ENCODE measurements around the gene DUS1L. TPM values are rescaled to one million over a fixed set of nuclear protein-coding genes. Genes with fewer than 3 reads are reported as not detected.

The DUS1L gene
- total RNA-seq, 1 donor from 2014 or later, result 64.0 TPM

DNA sequence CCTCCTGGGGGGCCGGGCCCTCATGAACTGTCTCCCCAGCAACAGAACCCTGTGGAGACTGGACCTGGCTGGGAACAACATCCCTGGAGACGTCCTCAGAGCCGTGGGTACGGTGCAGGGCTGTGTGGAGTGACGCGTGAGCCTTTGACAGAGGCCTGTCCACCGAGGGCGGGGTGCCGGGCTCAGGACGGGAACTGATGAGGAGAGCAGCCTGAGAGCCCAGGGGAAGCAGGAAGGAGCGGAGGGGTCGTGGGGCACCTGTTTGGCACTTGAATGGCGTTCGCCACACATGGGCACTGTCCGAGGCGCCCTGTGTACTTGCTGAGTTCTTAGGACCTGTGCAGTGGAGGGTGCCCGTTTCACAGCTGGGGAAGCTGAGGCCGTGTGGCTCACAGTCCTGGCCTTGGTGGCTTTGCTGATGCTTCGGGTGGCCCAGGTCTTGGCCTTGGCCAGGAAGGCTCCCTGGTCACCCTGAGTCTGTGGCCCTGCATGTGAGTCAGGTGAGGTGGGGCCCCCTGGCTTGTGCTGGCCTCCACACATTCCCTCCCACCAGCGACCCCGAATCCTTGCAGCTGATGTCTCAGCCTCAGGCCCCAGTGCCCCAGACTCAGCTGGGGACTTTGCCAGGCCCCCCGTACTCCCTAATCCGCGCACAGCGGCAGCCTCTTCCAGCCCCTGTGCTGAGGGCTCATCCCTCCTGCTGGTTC, 40.0 kb downstream of the DUS1L start:
- no peak overlapping the region for H3K4me3 Mint-ChIP-seq (ENCODE audit: unreplicated experiment)
- no peak overlapping the region for H3K27ac Mint-ChIP-seq (ENCODE audit: unreplicated experiment)
- H3K27me3 Mint-ChIP-seq (ENCODE audit: low read depth), result no peaks in the 10 kb centered on the region
- H3K4me1 Mint-ChIP-seq (ENCODE audit: low read depth), result peaks cover 22% of the 10 kb centered on the region
- DNase-seq (ENCODE audit: low spot score), result no peak
- TF ChIP-seq, protein P1, sequence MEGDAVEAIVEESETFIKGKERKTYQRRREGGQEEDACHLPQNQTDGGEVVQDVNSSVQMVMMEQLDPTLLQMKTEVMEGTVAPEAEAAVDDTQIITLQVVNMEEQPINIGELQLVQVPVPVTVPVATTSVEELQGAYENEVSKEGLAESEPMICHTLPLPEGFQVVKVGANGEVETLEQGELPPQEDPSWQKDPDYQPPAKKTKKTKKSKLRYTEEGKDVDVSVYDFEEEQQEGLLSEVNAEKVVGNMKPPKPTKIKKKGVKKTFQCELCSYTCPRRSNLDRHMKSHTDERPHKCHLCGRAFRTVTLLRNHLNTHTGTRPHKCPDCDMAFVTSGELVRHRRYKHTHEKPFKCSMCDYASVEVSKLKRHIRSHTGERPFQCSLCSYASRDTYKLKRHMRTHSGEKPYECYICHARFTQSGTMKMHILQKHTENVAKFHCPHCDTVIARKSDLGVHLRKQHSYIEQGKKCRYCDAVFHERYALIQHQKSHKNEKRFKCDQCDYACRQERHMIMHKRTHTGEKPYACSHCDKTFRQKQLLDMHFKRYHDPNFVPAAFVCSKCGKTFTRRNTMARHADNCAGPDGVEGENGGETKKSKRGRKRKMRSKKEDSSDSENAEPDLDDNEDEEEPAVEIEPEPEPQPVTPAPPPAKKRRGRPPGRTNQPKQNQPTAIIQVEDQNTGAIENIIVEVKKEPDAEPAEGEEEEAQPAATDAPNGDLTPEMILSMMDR (IDR thresholded peaks at IDR 0.05), result no peak
- no peaks in the 10 kb centered on the region for H3K36me3 Mint-ChIP-seq (ENCODE audit: low read depth)
- no peaks in the 10 kb centered on the region for H3K9me3 Mint-ChIP-seq (ENCODE audit: low read depth)

DNA sequence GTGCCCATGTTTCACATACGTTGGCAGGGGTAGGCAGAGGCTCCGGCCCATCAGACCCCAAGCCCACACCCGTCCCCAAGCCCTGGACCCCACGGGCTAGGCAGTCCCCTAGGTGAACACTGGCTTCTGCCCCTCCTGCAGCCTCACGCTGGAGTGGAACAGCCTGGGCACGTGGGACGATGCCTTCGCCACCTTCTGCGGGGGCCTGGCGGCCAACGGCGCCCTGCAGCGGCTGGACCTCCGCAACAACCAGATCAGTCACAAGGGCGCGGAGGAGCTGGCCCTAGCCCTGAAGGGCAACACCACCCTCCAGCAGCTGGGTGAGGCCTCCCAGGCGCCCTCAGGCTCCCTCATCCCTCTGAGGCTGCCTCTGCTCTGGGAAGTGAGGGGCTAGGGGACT, 40.7 kb downstream of the DUS1L start:
- H3K27me3 Mint-ChIP-seq (ENCODE audit: low read depth), result no peaks in the 10 kb centered on the region
- no peak for DNase-seq (ENCODE audit: low spot score)
- no peaks in the 10 kb centered on the region for H3K9me3 Mint-ChIP-seq (ENCODE audit: low read depth)
- TF ChIP-seq, protein P1 (IDR thresholded peaks at IDR 0.05), result no peak
- no peak overlapping the region for H3K4me3 Mint-ChIP-seq (ENCODE audit: unreplicated experiment)
- H3K4me1 Mint-ChIP-seq (ENCODE audit: low read depth), result peaks cover 20% of the 10 kb centered on the region
- H3K36me3 Mint-ChIP-seq (ENCODE audit: low read depth), result no peaks in the 10 kb centered on the region
- no peak overlapping the region for H3K27ac Mint-ChIP-seq (ENCODE audit: unreplicated experiment)

DNA sequence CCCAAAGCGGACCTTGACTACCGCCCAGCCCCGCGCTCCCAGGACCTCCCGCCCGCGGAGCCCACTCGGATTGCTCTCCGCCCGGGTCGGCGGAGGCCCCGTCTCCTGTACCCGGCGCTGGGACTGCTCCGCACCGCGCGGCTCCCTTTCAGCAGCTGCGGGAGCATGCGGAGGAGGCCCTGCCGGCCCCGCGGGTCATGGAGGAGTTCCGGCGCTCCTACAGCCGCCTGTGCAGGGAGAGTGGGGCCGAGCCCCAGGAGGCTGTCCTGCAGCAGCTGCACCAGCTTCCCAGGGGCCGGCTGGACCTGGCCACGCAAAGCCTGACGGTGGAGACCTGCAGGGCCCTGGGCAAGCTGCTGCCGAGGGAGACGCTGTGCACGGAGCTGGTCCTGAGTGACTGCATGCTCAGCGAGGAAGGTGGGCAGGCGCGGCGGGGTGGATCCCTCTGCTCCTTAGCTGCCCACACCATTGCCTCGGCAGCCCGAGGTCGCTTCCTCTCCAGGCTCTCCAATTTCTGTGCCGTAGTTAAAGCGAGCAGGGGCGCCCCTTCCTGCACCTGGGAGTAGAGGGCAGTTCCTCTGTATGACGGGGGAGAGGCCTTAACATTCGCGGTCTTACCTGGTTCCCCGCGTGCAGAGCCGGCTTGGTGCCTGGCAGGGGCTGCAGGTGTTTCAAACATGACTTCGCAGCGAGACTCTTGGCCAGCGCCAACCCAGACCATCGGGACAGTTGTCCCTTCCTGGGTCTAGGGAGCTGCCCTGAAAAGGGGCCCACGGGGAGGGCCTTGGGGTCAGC, 42.0 kb downstream of the DUS1L start:
- no peaks in the 10 kb centered on the region for H3K9me3 Mint-ChIP-seq (ENCODE audit: low read depth)
- TF ChIP-seq, protein P1 (IDR thresholded peaks at IDR 0.05), result no peak
- H3K4me1 Mint-ChIP-seq (ENCODE audit: low read depth), result peaks cover 18% of the 10 kb centered on the region
- H3K4me3 Mint-ChIP-seq (ENCODE audit: unreplicated experiment), result peak overlapping the region; percentile 64
- no peaks in the 10 kb centered on the region for H3K36me3 Mint-ChIP-seq (ENCODE audit: low read depth)
- H3K27ac Mint-ChIP-seq (ENCODE audit: unreplicated experiment), result no peak overlapping the region
- no peaks in the 10 kb centered on the region for H3K27me3 Mint-ChIP-seq (ENCODE audit: low read depth)
- DNase-seq (ENCODE audit: low spot score), result no peak

DNA sequence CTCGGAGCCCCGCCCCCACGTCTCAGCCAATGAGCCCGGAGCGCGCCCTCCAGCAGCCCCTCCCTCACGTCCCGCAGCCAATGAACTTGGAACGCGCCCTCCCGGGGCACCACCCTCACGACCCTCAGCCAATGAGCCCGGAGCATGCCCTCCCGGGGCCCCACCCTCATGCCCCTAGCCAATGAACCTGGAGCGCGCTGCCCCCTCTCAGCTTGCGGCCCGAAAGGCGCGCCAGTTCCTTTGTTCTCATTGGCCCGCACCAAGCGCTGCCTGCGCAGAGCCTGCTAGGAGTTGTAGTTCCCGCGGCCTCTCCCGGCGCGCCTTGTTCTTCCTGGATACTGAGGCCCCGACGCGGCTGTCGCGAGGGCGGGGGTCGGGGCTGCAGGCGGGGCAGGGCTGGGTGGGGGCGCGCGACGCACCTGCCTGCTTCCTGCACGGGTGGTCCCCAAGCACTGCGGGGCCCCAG, 42.6 kb downstream of the DUS1L start, which contains the start of gene LRRC45:
Gene LRRC45, plus strand, starts transcription at position 325 of the 466 bp plus-strand sequence. CDS start 339 bp downstream, outside the sequence.
- TF ChIP-seq, protein P1 (IDR thresholded peaks at IDR 0.05), result no peak
- peaks cover 18% of the 10 kb centered on the region for H3K4me1 Mint-ChIP-seq (ENCODE audit: low read depth)
- peak; percentile 100 for DNase-seq (ENCODE audit: low spot score)
- peak within 1 kb of the TSS; percentile 78 for H3K4me3 Mint-ChIP-seq (ENCODE audit: unreplicated experiment)
- H3K9me3 Mint-ChIP-seq (ENCODE audit: low read depth), result no peaks in the 10 kb centered on the region
- no peaks in the 10 kb centered on the region for H3K27me3 Mint-ChIP-seq (ENCODE audit: low read depth)
- no peaks in the 10 kb centered on the region for H3K36me3 Mint-ChIP-seq (ENCODE audit: low read depth)
- H3K27ac Mint-ChIP-seq (ENCODE audit: unreplicated experiment), result peak within 1 kb of the TSS; percentile 36

DNA sequence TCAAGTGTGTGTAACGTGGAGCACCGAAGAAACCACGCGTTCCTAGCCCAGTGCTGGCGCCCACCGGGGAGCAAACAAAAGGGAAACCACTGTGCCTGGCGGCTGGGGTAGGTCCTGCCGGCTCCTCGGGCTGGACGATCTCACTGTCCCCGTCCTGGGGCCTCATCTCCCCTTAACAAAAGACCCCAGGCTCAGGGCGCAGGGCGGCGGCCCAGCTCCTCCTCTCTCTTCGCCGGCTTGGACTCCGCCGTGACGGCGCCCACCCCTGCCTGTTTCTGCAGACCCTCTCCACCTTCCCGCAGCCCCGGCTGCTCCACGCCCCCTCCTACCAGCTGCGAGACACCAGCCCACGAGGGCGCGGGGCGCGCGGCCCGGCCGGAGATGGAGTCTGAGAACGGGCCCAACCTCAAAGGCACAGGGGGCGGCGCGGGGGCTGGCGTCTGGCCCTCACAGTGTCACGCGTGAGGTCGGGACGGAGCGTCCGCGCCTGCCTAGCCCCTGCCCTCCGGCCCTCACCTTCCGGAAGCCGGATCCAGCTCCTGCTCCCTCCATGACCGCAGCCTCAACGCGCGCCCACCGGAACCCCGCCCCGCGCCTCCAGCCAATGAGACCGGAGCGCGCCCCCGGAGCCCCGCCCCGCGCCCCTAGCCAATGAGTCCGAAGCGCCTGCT, 43.2 kb downstream of the DUS1L start, which contains the start of gene CENPX:
Gene CENPX, minus strand, starts transcription at position 569 of the 671 bp plus-strand sequence. Its CDS starts 17 bp downstream, at position 552.
- no peaks in the 10 kb centered on the region for H3K9me3 Mint-ChIP-seq (ENCODE audit: low read depth)
- no peaks in the 10 kb centered on the region for H3K27me3 Mint-ChIP-seq (ENCODE audit: low read depth)
- no peaks in the 10 kb centered on the region for H3K36me3 Mint-ChIP-seq (ENCODE audit: low read depth)
- peak within 1 kb of the TSS; percentile 36 for H3K27ac Mint-ChIP-seq (ENCODE audit: unreplicated experiment)
- H3K4me1 Mint-ChIP-seq (ENCODE audit: low read depth), result peaks cover 18% of the 10 kb centered on the region
- TF ChIP-seq, protein P1 (IDR thresholded peaks at IDR 0.05), result peak; percentile 11
- peak within 1 kb of the TSS; percentile 78 for H3K4me3 Mint-ChIP-seq (ENCODE audit: unreplicated experiment)
- DNase-seq (ENCODE audit: low spot score), result no peak
